Ovary (tissue), 3 donors: ENCODE measurements around the gene WNT5A.

ENCODE experiments used
- POLR2A ChIP-seq: fragments of 450-650 bp; IDR thresholded peaks from one replicate; pipeline ENCODE4 v1.6.1; 2017; ENCODE audit warnings: antibody characterized with exemption, mild to moderate bottlenecking, moderate library complexity
- TF ChIP-seq, protein P1 (sequence below), 3 donors: fragments of 450-650 bp in 2 of 3; fragments of 200-600 bp in 1 of 3; IDR thresholded peaks; one replicate each; pipeline versions ENCODE4 v1.5.1 to v1.8.0; 2016 to 2022; ENCODE audit warnings: antibody characterized with exemption in 3 of 3, mild to moderate bottlenecking in 1 of 3
- donor health status: DM: no; HTN: no; CAD: no.

DNA sequence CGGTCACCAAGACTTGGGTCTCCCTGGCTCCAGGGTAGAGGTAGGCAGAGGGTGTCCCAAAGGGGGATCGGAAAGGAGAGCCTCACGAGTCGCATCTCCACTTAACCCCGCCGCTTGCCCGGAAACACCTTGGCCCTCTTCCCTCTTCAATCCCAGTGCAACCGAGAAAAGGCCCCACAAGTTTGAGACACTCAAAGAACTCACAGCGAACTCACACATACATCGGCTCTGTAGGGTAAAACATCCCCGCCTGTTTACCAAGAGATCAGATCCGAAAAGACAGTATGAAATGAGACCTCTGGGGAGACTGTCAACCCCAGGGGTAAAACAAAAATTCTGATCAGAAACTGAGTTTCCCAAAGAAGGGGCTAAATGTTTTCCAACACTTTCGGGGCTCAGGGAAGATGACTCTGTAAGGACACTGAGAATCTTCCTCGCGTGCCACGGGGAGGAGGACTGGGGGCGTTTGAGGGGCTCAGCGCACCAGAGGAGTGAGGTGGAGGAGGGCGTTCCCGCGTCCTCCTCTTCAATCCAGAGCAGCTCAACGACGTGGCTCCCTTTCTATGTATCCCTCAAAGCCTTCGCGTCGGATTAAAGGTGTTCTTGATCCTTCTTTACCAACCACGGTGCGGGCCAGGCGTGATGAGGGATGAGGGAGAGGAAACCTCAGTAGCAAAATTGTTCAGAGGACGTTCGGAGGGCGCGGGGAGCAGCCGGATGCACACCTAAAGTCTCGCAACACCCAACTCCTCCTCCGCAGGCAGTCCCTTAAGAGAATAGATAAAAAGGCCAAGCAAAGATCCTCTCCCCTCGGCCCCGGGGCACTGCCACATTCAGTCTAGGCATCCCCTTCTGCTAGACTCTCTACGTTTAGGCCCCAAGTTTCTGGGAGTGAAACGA is 3.7 kb downstream of the WNT5A start:
- TF ChIP-seq, protein P1, sequence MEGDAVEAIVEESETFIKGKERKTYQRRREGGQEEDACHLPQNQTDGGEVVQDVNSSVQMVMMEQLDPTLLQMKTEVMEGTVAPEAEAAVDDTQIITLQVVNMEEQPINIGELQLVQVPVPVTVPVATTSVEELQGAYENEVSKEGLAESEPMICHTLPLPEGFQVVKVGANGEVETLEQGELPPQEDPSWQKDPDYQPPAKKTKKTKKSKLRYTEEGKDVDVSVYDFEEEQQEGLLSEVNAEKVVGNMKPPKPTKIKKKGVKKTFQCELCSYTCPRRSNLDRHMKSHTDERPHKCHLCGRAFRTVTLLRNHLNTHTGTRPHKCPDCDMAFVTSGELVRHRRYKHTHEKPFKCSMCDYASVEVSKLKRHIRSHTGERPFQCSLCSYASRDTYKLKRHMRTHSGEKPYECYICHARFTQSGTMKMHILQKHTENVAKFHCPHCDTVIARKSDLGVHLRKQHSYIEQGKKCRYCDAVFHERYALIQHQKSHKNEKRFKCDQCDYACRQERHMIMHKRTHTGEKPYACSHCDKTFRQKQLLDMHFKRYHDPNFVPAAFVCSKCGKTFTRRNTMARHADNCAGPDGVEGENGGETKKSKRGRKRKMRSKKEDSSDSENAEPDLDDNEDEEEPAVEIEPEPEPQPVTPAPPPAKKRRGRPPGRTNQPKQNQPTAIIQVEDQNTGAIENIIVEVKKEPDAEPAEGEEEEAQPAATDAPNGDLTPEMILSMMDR (IDR thresholded peaks at IDR 0.05), result no peak
- no peak for TF ChIP-seq POLR2A
